GM21786 (cell line): Measurements from ENCODE around the gene DPP6.

Source experiments
- ATAC-seq: cut with Tn5 transposase; IDR thresholded peaks from one replicate; pipeline ENCODE4 v1.9.1; 2021; ENCODE audit not compliant: unreplicated experiment

DPP6 gene

DNA sequence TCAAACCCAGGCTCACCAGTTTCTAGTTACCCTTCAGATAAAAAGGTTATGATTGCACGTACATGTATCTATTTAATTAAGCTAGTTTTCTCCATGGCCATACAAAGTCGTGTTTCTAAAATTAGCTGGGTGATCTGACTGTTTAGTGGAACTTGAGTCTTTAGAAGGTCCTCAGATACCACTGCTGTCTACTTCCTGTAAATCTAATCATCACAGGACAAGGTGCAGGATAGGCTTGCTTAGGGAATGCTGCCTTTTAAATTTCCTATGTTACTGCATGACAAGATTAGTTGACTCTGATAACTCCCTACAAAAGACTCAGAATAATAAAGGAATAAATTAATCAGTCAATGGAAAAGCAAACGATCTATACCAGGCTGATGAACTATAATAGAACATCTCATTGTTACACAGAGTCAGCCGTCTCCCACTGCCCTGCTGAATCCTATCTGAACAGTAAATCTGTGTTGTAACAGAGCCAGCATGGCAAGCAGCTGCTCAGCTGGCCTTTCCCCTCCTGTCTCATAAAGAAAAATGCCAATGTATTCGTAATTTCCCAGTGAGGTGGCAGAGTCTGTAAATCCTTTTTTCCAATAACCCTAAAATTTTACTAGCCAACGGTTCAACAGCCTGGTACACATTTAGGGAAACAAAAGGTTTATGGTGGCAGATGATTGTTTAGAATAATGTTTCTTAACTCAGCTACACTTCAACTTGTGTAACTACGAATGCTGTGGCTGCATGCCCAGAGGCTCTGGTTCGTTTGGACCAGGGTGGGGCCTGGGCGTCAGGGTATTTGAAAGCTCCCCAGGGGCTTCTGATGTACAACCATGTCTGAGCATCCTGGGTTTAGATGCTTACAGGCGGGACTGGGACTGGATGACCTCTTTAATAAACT lies 632.7 kb downstream of the DPP6 start:
- ATAC-seq, result no peak

GRCh38 chr7:154685564-154685901 lies 633.3 kb downstream of the DPP6 start:
- ATAC-seq, result no peak

- no peak for ATAC-seq
Measured at GRCh38 chr7:154686305-154686704, 634.1 kb downstream of the DPP6 start.

DNA sequence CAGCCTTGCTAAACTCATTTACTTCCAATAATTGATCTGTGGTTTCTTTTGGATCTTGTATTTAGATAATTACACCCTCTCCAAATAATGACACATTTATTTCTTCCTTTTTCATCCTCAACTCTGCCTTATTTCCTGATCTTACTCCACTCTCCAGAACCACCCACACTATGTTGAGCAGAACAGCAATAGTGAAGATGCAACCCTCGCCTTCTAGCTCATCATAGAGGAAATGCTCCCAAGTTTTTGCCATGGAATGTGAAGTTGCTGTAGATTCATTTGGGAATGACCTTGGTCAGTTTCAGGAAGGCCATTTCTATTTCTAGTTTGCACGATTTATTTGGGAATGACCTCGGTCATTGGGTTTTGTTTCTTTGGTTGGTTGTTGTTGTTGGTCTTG lies 636.8 kb downstream of the DPP6 start:
- no peak for ATAC-seq

DNA sequence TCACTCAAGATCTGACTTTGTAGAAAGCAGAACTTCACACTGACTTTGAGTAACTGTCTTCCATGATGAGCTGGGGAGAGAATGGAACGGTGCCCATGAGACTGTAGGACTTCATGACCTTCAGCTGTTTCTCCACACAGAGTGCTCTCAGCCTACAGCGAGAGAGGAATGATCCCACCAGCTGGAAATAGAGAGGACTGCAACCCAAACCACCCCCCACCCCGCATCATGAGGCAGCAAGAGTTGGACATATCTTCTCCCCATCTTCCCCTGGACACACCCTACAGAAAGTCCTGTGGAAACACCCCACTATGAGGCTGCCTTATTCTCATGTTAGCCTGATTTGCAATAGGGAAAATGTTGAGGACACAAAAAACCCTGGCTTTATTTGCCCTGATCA lies 638.2 kb downstream of the DPP6 start:
- ATAC-seq, result no peak

DNA sequence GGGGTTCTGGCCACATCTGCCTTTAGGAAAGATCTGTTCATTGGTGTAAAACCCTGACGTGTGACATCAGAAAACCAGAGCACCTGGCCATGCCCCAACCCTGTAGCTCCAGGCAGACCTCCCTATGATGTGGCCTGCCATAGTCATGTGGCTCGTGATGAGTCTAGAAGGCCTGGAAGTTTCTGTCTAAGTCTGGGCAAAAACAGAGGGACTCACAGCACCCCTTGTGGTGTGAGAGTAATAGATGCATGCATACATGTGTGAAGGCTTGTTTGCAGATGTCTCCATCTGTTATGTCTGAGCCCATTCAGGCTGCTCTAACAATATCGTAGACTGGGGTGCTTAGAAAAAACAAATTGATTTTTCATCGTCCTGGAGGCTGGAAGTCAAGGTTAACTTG lies 641.5 kb downstream of the DPP6 start:
- ATAC-seq, result no peak

DNA sequence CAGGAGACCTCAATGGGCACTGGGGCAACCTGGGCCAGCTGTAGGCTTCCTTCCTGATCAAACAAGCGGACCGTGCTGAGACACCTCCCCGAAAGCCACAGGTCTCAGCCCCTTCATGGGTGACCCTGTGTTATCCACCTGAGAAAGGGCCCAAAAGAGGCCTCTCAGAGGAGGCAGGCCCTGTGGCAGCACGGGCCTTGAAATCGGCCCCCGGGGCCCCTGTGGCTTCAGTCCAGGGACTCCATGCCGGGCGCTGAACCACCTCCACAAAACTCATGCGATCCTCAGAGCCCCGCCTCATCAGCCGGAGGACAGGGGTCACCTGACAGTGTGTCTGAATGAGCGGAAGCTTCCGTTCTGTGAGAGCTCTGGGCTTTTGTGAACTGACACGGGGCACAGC lies 643.6 kb downstream of the DPP6 start:
- ATAC-seq, result no peak

- ATAC-seq, result no peak
Measured at GRCh38 chr7:154696556-154696955, 644.4 kb downstream of the DPP6 start.

DNA sequence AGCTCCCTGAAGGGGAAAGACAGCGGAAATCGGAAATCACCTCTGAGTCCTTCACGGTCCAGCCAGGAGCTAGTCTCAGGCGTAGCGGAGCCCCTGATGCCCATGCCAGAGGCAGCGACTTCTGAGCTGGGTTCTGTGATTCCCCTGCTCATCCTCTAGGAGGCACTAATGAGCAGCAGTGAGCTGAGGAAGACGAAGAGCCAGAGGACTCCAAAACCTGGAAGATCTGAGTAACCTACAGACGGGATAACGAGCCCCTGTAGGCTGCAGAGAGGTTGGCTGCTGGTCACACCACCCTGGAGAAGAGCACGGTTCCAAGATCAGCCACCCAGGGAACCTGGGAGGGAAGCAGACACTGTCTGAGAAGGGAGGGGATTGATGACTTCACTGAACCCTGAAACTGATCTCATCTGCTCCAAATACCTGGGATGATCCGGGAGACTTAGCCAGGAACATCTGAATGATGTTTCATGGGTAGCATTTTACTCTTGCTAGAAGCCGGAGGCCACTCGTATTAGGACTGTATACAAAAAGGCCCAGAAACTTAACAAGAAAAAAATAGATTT lies 646.6 kb downstream of the DPP6 start:
- no peak for ATAC-seq

GRCh38 chr7:154699417-154699816 lies 647.2 kb downstream of the DPP6 start:
- no peak for ATAC-seq

- no peak for ATAC-seq
Measured at GRCh38 chr7:154709840-154710520, 657.8 kb downstream of the DPP6 start.

DNA sequence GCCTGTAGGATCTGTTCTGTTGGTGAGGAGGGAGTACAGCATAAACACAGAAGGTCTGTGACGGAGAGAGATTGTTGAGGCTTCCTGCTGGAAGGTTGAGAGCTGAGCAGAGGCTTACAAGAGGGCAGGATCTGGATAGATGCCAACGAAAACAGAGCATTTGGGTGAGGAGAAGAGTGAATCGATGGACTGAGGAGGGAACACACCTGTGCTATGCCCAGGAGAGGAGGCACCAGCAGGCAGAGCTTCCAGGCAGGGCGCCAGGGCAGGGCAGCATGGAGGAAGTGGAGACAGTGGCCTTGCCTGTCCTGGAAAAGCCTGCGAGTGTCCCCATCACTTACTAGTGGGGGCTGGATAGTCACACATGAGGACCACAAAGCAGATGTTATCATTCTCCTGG lies 667.8 kb downstream of the DPP6 start:
- ATAC-seq, result no peak

- ATAC-seq, result no peak
Measured at GRCh38 chr7:154721086-154721485, 668.9 kb downstream of the DPP6 start.

- ATAC-seq, result no peak
Measured at GRCh38 chr7:154726368-154726767, 674.2 kb downstream of the DPP6 start.

- ATAC-seq, result no peak
Measured at GRCh38 chr7:154729056-154729455, 676.9 kb downstream of the DPP6 start.

- ATAC-seq, result no peak
Measured at GRCh38 chr7:154735766-154736165, 683.6 kb downstream of the DPP6 start.

- no peak for ATAC-seq
Measured at GRCh38 chr7:154736389-154736788, 684.2 kb downstream of the DPP6 start.

- ATAC-seq, result no peak
Measured at GRCh38 chr7:154738216-154738615, 686.0 kb downstream of the DPP6 start.

GRCh38 chr7:154741131-154741530 lies 688.9 kb downstream of the DPP6 start:
- no peak for ATAC-seq

- no peak for ATAC-seq
Measured at GRCh38 chr7:154743206-154743605, 691.0 kb downstream of the DPP6 start.

DNA sequence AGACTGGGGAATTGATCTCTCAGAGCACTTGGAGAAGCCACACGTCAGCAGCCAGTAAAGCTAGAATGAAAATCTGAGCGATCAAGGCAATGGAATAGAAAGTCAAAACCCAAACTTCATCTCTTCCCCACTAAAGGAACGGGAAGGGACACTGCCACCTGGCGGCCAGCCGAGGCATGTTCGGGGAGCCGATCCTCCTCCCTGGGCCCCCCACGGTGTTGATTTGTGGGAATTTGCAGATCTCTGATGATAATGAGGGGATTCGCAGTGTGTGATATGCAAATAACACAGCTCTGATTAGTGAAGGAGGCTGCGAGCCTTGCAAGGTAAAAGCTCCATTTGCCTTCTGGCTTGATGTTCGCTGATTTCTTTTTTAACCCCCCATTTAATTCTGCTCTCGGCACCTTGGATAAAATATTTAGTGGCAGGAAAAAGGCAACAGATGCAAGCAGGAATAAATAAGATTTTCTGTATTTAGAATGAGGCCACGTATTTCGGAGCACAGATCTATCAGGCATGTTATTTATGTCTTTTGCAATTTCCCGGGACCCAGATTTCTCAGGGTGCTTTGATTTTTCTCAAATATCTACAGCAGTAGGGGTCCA lies 692.2 kb downstream of the DPP6 start:
- no peak for ATAC-seq

GRCh38 chr7:154744861-154745258 lies 692.7 kb downstream of the DPP6 start:
- ATAC-seq, result no peak
